ENCODE data around the gene MRPL39.

DNA sequence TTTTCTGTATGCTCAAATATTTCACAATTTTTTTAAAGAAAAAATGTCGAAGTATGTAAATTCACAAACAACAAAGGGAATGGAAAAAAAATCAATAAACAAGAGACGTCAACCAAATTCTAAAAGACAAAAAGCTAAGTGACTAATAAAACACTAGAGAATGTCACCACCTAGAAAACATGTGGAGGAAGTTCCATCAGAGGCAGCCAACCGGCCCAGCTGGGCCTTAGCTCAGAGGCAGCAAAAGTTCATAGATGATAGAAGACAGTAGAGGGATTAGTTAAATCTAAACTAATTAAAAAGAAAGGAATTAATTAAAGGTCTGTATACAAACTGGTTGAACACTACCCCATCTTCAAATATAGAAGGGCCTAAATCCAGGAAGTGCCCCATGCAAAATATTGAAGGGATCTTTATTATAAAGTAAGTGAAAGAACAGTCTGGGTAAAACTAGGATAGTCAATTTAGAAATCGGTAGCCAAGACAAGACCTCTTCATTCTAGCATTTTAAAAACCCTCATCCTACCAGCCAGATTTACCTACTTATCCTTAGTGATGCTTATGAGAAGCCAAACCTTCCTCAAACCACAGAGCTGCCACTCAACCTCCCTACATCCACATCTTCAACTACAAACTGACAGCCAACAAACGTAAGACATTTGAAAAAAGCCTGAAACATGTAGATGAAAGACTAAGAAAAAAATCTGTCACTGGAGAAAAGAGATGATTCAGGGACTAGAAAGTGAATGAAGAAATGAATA lies 23.7 kb downstream of the MRPL39 start:
- TF ChIP-seq CTCF (conservative IDR thresholded peaks at IDR 0.05; ENCODE audit: low read length), result no peak
- no peak for TF ChIP-seq EZH2phosphoT487 (IDR thresholded peaks at IDR 0.05; ENCODE audit: borderline replicate concordance, low read depth, low read length)

Measured in OCI-LY7 (cell line).